ENCODE measurements around the gene INTS14.
A peak's percentile ranks its signal among the peaks of the same experiment; 100 is the strongest.

Gene INTS14

DNA sequence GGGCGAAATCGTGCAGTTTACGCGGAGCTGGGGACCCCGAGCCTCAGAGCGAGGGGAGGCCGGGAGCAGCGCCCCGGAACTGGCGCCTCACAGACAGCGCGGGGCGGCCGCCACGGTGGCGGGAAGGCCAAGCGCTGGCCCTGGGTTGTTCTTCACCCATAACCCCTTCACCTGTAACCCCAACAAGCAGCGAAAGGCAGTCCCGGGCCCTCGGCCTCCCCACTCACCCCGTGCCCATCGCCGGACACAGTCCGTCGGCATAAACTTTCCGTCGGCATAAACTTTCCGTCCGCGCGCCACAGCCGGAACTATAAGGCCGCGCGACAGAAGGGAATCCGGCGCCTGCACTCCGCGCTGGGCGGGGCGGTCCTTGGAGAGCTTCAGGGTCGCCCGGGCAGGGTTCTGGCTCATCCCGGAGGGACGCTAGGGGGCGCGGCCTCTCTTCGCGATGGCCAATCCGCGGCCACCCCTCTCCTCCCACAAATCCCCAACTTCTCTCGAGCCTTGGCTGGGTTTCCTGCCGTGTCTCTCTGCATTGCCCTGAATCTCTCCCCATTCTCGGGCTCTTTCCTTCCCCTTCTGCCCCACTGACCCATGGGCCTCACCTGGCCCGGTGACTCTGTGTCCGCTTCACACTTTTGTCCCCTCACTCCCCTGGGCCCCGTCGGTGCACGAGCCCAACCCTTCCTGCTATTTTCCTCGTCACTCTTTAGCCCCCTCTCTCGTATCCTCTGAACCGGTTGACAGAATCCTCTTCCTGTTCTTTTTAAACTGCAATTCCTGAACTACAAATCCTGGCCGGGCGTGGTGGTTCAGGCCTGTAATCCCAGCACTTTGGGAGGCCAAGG, at the start of gene INTS14:
Gene INTS14 (minus strand): TSS at position 261 of the 848 bp plus-strand sequence. CDS start 3,751 bp downstream, outside the sequence.
- peak; percentile 78 for DNase-seq (ENCODE audit: low read depth, low spot score)

- DNase-seq (ENCODE audit: low read depth, low spot score), result no peak
These were observed 48.6 kb upstream of the INTS14 start for GRCh38 chr15:65659502-65660052.

GRCh38 chr15:65655457-65655856, 44.5 kb upstream of the INTS14 start:
- DNase-seq (ENCODE audit: low read depth, low spot score), result no peak

DNA sequence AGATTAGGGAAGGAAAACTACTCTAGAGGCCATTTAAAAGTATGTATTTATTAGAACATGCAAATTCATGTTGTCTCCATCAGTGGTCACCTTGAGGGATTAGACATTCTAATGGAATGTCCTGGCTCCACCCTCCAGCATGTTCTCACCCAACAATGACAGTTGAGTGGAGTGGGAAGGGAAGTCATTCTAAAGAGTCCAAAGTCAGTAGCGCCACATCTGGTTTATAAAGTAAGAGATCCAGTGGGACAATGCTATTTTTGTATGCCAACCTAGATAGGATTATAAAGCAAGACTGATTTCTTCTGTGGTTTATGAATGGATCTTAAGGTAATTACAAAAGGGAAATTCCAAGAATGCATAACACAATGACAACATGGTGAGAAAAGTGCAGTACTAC, 44.1 kb upstream of the INTS14 start:
- no peak for DNase-seq (ENCODE audit: low read depth, low spot score)

DNA sequence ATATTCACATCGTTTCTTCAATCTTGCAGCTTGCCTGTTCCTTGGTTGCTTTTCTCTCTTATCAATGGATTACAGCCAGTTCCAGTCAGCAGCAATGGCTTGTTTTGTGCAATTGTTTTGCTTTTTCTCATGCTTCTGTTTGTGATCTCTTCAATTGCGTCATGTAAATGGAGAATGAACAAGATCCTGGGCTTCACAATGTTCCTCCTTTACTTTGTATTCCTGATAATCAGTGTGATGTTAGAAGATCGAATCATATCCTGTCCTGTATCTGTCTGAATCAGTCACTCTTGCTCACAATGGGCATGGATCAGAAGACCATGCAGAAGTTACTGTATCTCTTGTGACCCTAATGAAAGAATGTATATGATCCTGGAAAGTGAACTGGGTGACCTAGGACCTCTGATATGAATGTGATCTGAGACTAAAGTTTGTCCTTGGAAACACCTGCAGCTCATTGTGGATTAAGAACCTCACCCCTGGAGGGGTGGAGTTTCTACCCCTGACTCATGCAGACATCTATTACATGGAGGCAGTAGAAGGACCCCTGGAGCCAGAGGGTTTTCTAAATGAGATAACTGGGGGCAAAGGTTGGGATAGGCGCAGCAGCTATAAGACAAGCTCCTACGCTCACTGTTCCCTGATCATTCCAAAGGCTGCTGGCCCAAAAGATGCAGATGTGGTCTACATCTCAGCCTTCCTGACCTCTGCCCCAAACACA, 43.0 kb upstream of the INTS14 start:
- no peak for DNase-seq (ENCODE audit: low read depth, low spot score)

- no peak for DNase-seq (ENCODE audit: low read depth, low spot score)
These were observed 42.4 kb upstream of the INTS14 start for GRCh38 chr15:65653341-65653740.

- DNase-seq (ENCODE audit: low read depth, low spot score), result no peak
These were observed 41.2 kb upstream of the INTS14 start for GRCh38 chr15:65651831-65652749.

GRCh38 chr15:65651042-65651322, 40.1 kb upstream of the INTS14 start:
- no peak for DNase-seq (ENCODE audit: low read depth, low spot score)

GRCh38 chr15:65650312-65651041, 39.5 kb upstream of the INTS14 start:
- no peak for DNase-seq (ENCODE audit: low read depth, low spot score)

GRCh38 chr15:65646486-65646885, 35.6 kb upstream of the INTS14 start:
- no peak for DNase-seq (ENCODE audit: low read depth, low spot score)

DNA sequence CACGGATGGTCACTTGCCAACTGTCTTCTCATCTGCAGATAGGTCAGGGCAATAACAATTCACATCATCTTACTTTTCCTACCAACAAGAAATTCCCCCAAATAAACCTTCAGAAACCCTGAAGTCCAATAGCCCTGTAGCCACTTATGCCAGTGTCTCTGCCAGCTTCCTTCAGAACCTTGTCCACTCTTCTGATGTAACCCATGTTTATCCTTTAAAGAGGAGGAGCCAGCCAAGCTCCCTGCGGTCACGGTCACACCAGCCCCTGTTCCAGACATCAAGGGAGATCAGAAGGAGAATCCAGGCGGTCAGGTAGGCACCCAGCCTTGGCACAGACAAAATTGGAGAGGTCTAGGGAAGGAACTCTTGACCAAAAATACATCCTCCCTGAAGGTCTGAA, 34.5 kb upstream of the INTS14 start:
- DNase-seq (ENCODE audit: low read depth, low spot score), result no peak

DNA sequence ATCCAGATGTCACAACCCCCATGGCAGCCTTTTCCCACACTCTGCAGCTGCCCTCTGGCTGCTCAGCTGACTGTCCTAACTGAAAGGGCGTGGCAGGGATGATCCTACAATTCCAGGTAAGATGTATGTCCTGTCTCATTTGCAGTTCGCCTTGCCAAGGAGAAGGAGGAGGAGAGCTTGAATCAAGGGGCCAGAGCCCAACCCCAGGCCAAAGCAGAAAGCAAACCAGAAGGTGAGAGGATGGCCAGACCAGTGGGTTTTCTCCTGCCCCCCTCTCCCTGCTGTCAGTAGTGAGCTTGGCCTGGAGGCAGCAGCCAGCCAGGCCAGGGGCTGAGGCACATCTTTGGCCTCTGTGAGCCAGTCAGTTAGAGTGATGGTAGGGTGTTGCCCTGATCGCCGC, 33.4 kb upstream of the INTS14 start:
- DNase-seq (ENCODE audit: low read depth, low spot score), result no peak

GRCh38 chr15:65642594-65642993, 31.7 kb upstream of the INTS14 start:
- DNase-seq (ENCODE audit: low read depth, low spot score), result no peak

- DNase-seq (ENCODE audit: low read depth, low spot score), result no peak
These were observed 31.0 kb upstream of the INTS14 start for GRCh38 chr15:65641768-65642475.

DNA sequence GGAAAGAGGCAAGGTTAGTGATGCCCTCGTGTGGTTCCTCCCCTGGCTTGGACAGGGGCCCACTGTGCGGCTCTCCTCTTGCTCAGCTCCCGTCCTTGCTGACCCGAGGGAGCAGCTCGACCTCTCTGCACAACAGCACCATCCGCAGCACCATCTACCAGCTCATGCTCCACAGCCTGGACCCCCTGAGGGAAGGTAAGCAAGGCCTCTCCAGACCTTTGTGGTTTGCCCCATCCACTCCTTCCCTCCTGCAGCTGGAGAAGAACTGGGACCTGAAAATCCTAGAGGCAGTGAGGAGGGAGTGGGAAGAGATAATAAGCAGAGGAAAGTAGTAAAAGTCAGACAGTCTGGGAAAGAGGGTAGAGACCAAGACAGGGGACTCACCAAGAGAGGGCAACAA, 28.6 kb upstream of the INTS14 start:
- DNase-seq (ENCODE audit: low read depth, low spot score), result no peak

GRCh38 chr15:65638681-65639089, 27.8 kb upstream of the INTS14 start:
- DNase-seq (ENCODE audit: low read depth, low spot score), result peak; percentile 35

GRCh38 chr15:65638109-65638508, 27.2 kb upstream of the INTS14 start:
- DNase-seq (ENCODE audit: low read depth, low spot score), result no peak

DNA sequence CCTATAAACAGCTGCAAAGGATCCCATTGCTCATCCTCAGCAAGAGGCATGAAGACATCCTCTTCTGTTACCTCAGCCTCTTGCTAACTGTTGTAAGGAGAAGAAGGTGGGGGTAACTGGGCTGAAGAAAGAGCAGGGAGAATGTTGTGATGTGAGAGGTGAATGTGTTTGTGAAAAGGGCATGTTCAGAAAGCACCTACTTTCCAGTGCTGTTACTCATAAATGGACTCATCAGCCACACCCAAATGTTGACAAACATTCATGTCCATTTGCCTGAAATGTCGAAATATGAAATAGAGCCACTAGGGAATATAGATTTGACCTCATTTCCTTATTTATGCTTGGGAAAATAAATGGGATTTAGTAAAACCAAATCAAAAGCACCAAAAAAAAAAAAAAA, 23.4 kb upstream of the INTS14 start:
- no peak for DNase-seq (ENCODE audit: low read depth, low spot score)

DNA sequence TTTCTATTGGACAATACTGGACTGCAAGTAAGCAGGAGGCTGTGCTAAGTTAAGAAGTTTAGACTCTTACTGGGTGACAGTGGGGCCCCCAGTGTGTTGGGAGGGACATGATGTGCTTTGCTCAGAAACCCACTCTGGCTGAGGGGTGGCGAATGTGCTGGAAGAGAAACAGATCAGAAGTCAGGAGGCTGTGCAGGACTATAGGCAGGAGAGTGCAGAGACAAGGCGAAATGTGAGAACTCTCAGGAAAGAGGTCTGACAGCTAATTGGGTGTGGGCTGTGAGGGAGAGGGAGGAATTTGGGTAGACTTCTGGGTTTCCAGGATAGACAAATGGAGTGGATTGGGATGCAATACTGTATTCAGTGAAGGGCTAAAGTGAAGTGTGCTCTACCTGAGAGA, 22.8 kb upstream of the INTS14 start:
- DNase-seq (ENCODE audit: low read depth, low spot score), result no peak

DNA sequence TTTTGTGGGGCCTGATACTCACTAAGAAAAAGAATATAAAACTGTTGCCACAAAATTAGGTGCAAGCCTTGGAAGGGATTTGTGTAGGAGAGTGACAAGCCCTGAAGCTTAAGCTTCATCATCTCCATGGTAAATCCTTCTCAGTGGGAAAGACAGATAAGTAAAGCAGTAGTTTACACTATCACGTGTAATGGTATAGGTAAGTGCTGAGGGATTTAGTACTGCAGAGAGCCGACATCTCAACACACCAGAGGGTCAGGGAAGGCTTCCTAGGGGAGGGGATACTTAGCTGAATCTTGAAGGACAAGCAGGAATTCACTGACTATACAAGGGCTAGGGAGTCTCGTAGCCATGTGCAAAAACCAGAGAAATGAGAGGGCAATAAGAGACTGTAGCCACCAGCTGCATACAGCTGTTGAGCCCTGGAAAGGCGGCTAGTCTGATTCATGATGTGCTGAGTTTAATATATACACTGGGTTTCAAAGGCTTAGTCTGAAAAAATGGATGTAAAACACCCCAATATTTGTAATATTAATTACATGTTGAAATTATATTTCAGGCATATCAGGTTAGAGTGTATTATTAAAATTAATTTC, 21.9 kb upstream of the INTS14 start:
- no peak for DNase-seq (ENCODE audit: low read depth, low spot score)

Measured in iPS DF 19.7 (cell line).